Neural progenitor cell (in vitro differentiated cells): ENCODE results near the gene CMTM8.

Experiments used
- CTCF ChIP-seq: fragments of 200-600 bp; sonication (generic); IDR thresholded peaks from 2 replicates; pipeline ENCODE4 v1.5.1; 2017; ENCODE audit warnings: antibody characterized with exemption, mild to moderate bottlenecking
- EZH2 ChIP-seq: fragments of 200-600 bp; sonication (generic); IDR thresholded peaks from 2 replicates; pipeline ENCODE4 v1.6.1; 2017; ENCODE audit warnings: antibody characterized with exemption, mild to moderate bottlenecking, moderate library complexity
- EZH2phosphoT487 ChIP-seq: fragments of 200-600 bp; sonication (generic); IDR thresholded peaks from 2 replicates; pipeline ENCODE4 v1.6.1; 2017; ENCODE audit warnings: antibody characterized with exemption

- TF ChIP-seq CTCF (no peak), EZH2 (no peak), EZH2phosphoT487 (no peak)
Observed at GRCh38 chr3:32381922-32382321, 143.4 kb downstream of the CMTM8 start.
